ENCODE data around the gene C1orf115.
"Not testable (repeated sequence)": the region's sequence is repeated elsewhere in the genome, so short reads cannot be mapped to it uniquely, and the experiment has no call there.

DNA sequence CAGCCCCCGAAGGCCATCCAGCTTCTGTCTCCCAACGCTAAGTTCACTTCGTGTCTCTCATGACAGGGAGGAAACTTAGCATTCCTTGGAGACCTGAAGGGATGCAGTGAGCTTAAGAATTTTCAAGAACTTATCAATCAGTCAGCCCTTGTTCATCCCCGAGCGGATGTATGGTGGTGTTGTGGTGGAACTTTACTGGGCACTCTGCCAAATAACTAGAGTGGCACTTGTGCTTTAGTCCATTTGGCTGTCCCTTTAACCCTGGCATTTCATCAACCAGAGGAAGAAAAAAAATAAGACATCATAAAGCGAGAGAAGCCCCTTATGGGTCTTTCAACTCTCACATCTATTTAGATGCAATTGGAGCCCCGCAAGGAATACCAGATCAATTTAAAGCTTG is 31.1 kb downstream of the C1orf115 start:
- TF ChIP-seq, protein P1, sequence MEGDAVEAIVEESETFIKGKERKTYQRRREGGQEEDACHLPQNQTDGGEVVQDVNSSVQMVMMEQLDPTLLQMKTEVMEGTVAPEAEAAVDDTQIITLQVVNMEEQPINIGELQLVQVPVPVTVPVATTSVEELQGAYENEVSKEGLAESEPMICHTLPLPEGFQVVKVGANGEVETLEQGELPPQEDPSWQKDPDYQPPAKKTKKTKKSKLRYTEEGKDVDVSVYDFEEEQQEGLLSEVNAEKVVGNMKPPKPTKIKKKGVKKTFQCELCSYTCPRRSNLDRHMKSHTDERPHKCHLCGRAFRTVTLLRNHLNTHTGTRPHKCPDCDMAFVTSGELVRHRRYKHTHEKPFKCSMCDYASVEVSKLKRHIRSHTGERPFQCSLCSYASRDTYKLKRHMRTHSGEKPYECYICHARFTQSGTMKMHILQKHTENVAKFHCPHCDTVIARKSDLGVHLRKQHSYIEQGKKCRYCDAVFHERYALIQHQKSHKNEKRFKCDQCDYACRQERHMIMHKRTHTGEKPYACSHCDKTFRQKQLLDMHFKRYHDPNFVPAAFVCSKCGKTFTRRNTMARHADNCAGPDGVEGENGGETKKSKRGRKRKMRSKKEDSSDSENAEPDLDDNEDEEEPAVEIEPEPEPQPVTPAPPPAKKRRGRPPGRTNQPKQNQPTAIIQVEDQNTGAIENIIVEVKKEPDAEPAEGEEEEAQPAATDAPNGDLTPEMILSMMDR (IDR thresholded peaks at IDR 0.05 in 4 of 5, conservative IDR thresholded peaks at IDR 0.05 in 1 of 5): not testable (repeated sequence)
- TF ChIP-seq POLR2A (IDR thresholded peaks at IDR 0.05): not testable (repeated sequence)

Data from gastrocnemius medialis (tissue), 4 donors.